G401 (cell line): ENCODE measurements around the gene RPTOR. TPM values are rescaled to one million over a fixed set of nuclear protein-coding genes. Genes with fewer than 3 reads are reported as not detected.
A peak's percentile ranks its signal among the peaks of the same experiment; 100 is the strongest.
"Not testable (repeated sequence)": the region's sequence is repeated elsewhere in the genome, so short reads cannot be mapped to it uniquely, and the experiment has no call there.

Experiments
- DNase-seq: peaks from one replicate; pipeline ENCODE4 v3.0.0-alpha.2; 2015; ENCODE audit warnings: low spot score
- in situ Hi-C: cut with HindIII; loops from 2 replicates; pipeline ENCODE4 v1.10.0; 2016; ENCODE audit warnings: low sequenced_read_pairs, mixed read lengths
- total RNA-seq: library from RNA; depleted of rRNA; stranded (reverse); fragments of >200 nt; shearing (Covaris generic); gene quantifications from 2 replicates; pipeline ENCODE4 v1.2.3, GENCODE V29; 2014

The RPTOR gene
- total RNA-seq, 1 experiment from 2014 or later: 27.7 TPM

GRCh38 chr17:80696964-80697363 lies 152.3 kb downstream of the RPTOR start:
- DNase-seq: no peak
- in situ Hi-C loops: no loop called here

- DNase-seq: no peak
- in situ Hi-C loops: no loop called here
Measured at GRCh38 chr17:80698297-80698696, 153.7 kb downstream of the RPTOR start.

GRCh38 chr17:80699205-80699604 lies 154.6 kb downstream of the RPTOR start:
- in situ Hi-C loops, DNase-seq: not testable (repeated sequence)

- no peak for DNase-seq
- in situ Hi-C loops: no loop called here
Measured at GRCh38 chr17:80701730-80702129, 157.1 kb downstream of the RPTOR start.

GRCh38 chr17:80702315-80703141 lies 157.9 kb downstream of the RPTOR start:
- in situ Hi-C loops: no loop called here
- no peak for DNase-seq

- in situ Hi-C loops: no loop called here
- DNase-seq: no peak
Measured at GRCh38 chr17:80703142-80703478, 158.5 kb downstream of the RPTOR start.

- in situ Hi-C loops: no loop called here
- no peak for DNase-seq
Measured at GRCh38 chr17:80704381-80704819, 159.8 kb downstream of the RPTOR start.

GRCh38 chr17:80704894-80705293 lies 160.3 kb downstream of the RPTOR start:
- in situ Hi-C loops: no loop called here
- DNase-seq: no peak

- DNase-seq: no peak
- in situ Hi-C loops: no loop called here
Measured at GRCh38 chr17:80705988-80706387, 161.3 kb downstream of the RPTOR start.

GRCh38 chr17:80706463-80706867 lies 161.8 kb downstream of the RPTOR start:
- no peak for DNase-seq
- in situ Hi-C loops: no loop called here

GRCh38 chr17:80708480-80708879 lies 163.8 kb downstream of the RPTOR start:
- in situ Hi-C loops: no loop called here
- no peak for DNase-seq

- in situ Hi-C loops: no loop called here
- DNase-seq: peak; percentile 68
Measured at GRCh38 chr17:80709090-80709695, 164.6 kb downstream of the RPTOR start.

GRCh38 chr17:80710714-80711302 lies 166.2 kb downstream of the RPTOR start:
- DNase-seq: no peak
- in situ Hi-C loops: no loop called here

GRCh38 chr17:80712089-80712488 lies 167.5 kb downstream of the RPTOR start:
- DNase-seq: no peak
- in situ Hi-C loops: no loop called here

- in situ Hi-C loops: no loop called here
- no peak for DNase-seq
Measured at GRCh38 chr17:80712606-80713005, 168.0 kb downstream of the RPTOR start.

- in situ Hi-C loops: no loop called here
- DNase-seq: no peak
Measured at GRCh38 chr17:80716986-80717719, 172.5 kb downstream of the RPTOR start.

GRCh38 chr17:80717720-80718083 lies 173.1 kb downstream of the RPTOR start:
- no peak for DNase-seq
- in situ Hi-C loops: no loop called here

- in situ Hi-C loops: no loop called here
Measured at GRCh38 chr17:80718428-80718827, 173.8 kb downstream of the RPTOR start.

GRCh38 chr17:80719449-80719848 lies 174.8 kb downstream of the RPTOR start:
- in situ Hi-C loops: no loop called here
- DNase-seq: no peak

More at GRCh38 chr17:80718428-80718827, 173.8 kb downstream of the RPTOR start:
- DNase-seq: no peak
